ENCODE measurements around the gene CFAP57.

Gene CFAP57

DNA sequence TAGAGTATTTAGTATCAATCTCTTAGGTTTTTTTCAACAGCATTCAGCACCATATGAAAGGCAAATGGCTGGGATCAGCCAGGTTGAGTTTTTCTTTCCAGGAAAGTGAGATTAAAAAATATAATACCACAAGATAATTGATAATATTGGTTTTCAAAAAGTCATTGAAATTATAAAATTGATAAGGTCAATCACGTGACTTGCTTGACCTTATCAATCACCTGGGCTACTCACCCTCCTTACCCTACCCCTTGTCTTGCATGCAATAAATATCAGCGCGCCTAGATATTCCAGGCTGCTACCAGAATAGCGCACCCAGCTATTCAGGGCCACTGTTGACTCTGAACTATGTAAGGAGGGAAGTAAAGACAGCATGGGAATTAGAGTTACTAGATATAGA is 31.5 kb upstream of the CFAP57 start:
- no peaks in the 10 kb centered on the region for H3K27me3 ChIP-seq (ENCODE audit: control insufficient read depth, insufficient read depth, low read length)
- H3K4me1 ChIP-seq (ENCODE audit: control insufficient read depth, insufficient read depth, low read length), result peaks cover 2% of the 10 kb centered on the region; the same call in 1 of the 2 replicates
- no peak overlapping the region for H3K27ac ChIP-seq (ENCODE audit: low read length)
- H3K4me3 ChIP-seq (ENCODE audit: low read length), result no peak overlapping the region
- H3K36me3 ChIP-seq (ENCODE audit: control insufficient read depth, insufficient read depth, low read length), result no peaks in the 10 kb centered on the region; the same call in 1 of the 2 replicates
- WGBS (ENCODE audit: insufficient coverage, insufficient read length), result no CpG with 5 or more reads among the region's 4 CpGs
- no peaks in the 10 kb centered on the region for H3K9me3 ChIP-seq (ENCODE audit: control insufficient read depth, insufficient read depth, low read length)
- DNase-seq (ENCODE audit: low read depth, low spot score), result no peak

DNA sequence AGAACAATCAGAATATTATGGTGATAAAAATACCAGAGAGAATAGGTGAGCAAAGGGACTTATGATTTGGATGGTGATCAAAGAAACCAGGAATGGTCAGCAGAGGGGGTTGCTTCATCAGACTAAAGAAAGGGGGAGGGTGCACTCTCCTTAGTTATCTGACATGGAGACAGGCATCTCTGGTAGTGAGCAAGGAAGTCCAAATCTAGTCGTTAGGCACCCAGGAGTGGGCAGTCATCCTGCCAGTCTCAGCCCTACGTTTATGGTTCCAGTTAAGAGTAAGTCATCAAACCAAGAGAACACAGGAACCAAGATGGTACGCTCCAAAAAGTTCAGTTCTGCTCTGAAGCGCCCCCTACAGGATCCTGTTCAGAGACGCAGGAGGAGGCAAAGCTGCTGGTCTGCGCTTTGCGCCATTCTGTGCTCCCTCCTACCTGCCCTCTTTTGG is 28.7 kb upstream of the CFAP57 start:
- Histone ChIP-seq H3K4me3 (ENCODE audit: low read length) (no peak overlapping the region), H3K27ac (ENCODE audit: low read length) (no peak overlapping the region), H3K4me1 (ENCODE audit: control insufficient read depth, insufficient read depth, low read length) (peaks cover 5% of the 10 kb centered on the region), H3K27me3 (ENCODE audit: control insufficient read depth, insufficient read depth, low read length) (no peaks in the 10 kb centered on the region), H3K36me3 (ENCODE audit: control insufficient read depth, insufficient read depth, low read length) (no peaks in the 10 kb centered on the region), H3K9me3 (ENCODE audit: control insufficient read depth, insufficient read depth, low read length) (no peaks in the 10 kb centered on the region)
- peak; percentile 70 for DNase-seq (ENCODE audit: low read depth, low spot score)
- WGBS (ENCODE audit: insufficient coverage, insufficient read length), result no CpG with 5 or more reads among the region's 7 CpGs

DNA sequence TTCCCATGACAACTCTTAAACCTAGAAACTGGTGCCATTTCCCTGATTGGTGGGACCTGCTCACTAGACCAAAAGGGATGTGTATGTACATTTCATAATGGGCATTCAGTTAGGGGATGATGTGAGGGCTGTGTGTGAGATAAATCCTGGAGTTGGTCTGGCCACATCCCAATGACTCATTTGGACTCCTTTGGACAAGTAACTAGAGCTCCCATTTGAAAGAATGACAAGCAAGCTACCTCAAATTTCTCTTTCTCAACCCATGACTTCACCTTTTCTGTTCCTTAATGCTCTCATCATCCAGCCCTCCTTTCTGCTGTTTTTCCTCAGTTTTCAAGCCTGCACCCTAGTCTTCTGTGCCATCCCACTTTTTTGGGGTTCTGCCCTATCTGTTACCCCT is 27.9 kb upstream of the CFAP57 start:
- no peak overlapping the region for H3K27ac ChIP-seq (ENCODE audit: low read length)
- no peaks in the 10 kb centered on the region for H3K36me3 ChIP-seq (ENCODE audit: control insufficient read depth, insufficient read depth, low read length)
- H3K4me1 ChIP-seq (ENCODE audit: control insufficient read depth, insufficient read depth, low read length), result peaks cover 5% of the 10 kb centered on the region
- H3K4me3 ChIP-seq (ENCODE audit: low read length), result no peak overlapping the region
- DNase-seq (ENCODE audit: low read depth, low spot score), result no peak
- H3K27me3 ChIP-seq (ENCODE audit: control insufficient read depth, insufficient read depth, low read length), result no peaks in the 10 kb centered on the region
- H3K9me3 ChIP-seq (ENCODE audit: control insufficient read depth, insufficient read depth, low read length), result no peaks in the 10 kb centered on the region

DNA sequence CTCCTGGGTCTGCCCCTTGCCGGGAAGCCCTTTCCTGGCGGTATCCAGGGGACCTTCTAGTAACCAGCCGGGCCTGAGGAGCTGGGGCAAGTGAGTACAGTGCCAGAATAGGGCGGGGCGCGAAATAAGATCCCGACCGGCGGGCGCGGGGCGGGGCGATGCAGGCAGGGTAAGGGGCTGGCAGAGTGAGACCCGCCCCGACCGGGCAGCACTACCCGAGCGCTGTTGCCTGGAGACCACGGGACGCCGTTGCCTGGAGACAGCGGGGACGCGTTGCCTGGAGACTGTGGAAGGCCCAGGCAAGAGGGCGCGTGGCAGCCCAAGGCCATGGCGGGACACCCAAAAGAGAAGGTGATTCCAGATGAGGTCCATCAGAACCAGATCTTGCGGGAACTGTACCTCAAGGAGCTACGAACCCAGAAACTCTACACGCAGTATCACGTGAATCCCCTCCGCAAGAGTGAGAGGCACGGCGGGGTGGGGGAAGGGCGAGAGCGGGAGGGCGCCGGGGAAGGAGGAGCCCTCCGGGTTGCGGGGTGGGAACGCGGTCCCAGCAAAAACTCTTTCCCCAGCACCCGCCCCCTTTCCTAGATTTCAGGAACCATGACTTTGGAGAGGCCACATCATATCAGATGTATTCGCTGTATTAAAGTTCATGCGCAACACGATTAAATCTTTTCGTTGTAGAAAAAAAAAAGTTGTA is 24.4 kb upstream of the CFAP57 start:
- DNase-seq (ENCODE audit: low read depth, low spot score), result peak; percentile 91
- no peaks in the 10 kb centered on the region for H3K9me3 ChIP-seq (ENCODE audit: control insufficient read depth, insufficient read depth, low read length)
- peaks cover 5% of the 10 kb centered on the region for H3K4me1 ChIP-seq (ENCODE audit: control insufficient read depth, insufficient read depth, low read length)
- H3K27me3 ChIP-seq (ENCODE audit: control insufficient read depth, insufficient read depth, low read length), result no peaks in the 10 kb centered on the region
- H3K36me3 ChIP-seq (ENCODE audit: control insufficient read depth, insufficient read depth, low read length), result no peaks in the 10 kb centered on the region
- peak overlapping the region; percentile 72; the same call in 1 of the 2 replicates for H3K4me3 ChIP-seq (ENCODE audit: low read length)
- no peak overlapping the region for H3K27ac ChIP-seq (ENCODE audit: low read length)
- WGBS (ENCODE audit: insufficient coverage, insufficient read length), result no CpG with 5 or more reads among the region's 47 CpGs

DNA sequence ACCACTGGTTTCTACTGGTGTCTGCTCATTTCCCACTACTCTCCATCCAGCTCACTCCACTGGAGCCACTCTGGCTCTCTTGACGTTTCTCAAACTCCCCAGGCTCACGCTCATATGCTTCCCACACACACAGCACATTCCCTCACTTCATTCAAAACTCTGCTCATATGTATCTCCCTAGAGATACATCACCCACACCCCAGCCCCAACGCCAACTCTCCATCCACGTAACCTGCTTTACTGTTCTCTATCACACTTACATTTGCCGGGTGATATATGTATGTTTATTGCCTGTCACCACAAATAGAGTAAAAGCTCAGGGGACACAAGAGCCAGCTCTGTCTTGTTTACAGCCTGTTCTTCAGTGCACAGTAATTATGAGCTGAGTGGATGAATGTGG is 22.2 kb upstream of the CFAP57 start:
- Histone ChIP-seq H3K27me3 (ENCODE audit: control insufficient read depth, insufficient read depth, low read length) (no peaks in the 10 kb centered on the region), H3K9me3 (ENCODE audit: control insufficient read depth, insufficient read depth, low read length) (no peaks in the 10 kb centered on the region), H3K4me3 (ENCODE audit: low read length) (no peak overlapping the region), H3K27ac (ENCODE audit: low read length) (no peak overlapping the region), H3K4me1 (ENCODE audit: control insufficient read depth, insufficient read depth, low read length) (peaks cover 3% of the 10 kb centered on the region), H3K36me3 (ENCODE audit: control insufficient read depth, insufficient read depth, low read length) (no peaks in the 10 kb centered on the region)
- no peak for DNase-seq (ENCODE audit: low read depth, low spot score)
- no CpG with 5 or more reads among the region's 5 CpGs for WGBS (ENCODE audit: insufficient coverage, insufficient read length)

DNA sequence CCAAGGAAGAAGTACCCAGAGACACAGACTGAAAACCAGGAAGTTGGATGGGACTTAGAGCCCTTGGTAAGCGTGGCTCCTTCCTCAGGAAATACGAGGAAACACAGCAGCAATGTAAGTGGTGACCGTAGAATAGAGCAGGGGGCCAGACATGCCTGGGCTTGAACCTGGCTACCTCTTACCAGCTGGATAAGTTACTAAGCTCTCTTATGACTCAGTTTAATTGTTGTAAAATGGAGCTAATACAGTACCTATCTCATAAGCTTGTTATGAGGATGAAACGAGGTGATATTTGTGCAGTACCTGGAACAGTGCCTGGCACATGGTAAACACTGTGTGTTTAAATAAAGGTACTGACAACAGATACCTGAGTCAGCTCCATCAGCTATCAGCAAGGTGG is 19.3 kb upstream of the CFAP57 start:
- Histone ChIP-seq H3K9me3 (ENCODE audit: control insufficient read depth, insufficient read depth, low read length) (no peaks in the 10 kb centered on the region), H3K27me3 (ENCODE audit: control insufficient read depth, insufficient read depth, low read length) (no peaks in the 10 kb centered on the region), H3K4me3 (ENCODE audit: low read length) (no peak overlapping the region), H3K4me1 (ENCODE audit: control insufficient read depth, insufficient read depth, low read length) (peaks cover 2% of the 10 kb centered on the region), H3K27ac (ENCODE audit: low read length) (no peak overlapping the region), H3K36me3 (ENCODE audit: control insufficient read depth, insufficient read depth, low read length) (no peaks in the 10 kb centered on the region)
- WGBS (ENCODE audit: insufficient coverage, insufficient read length), result no CpG with 5 or more reads among the region's 4 CpGs
- DNase-seq (ENCODE audit: low read depth, low spot score), result no peak

DNA sequence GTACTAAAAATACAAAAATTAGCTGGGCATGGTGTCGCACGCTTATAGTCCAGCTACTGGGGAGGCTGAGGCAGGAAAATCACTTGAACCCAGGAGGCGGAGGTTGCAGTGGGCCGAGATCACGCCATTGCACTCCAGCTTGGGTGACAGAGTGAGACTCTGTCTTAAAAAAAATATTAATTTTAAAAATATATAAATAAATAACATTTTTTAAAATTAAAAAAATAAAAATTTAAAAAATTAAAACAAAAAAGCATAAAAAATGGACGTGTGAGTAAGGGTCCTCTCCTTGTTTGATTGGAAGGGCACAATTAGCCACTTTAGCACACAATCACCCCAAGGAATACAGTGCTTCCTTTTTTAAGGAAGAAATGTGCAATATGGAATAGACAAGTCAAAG is 18.7 kb upstream of the CFAP57 start:
- no CpG with 5 or more reads among the region's 6 CpGs for WGBS (ENCODE audit: insufficient coverage, insufficient read length)
- no peak overlapping the region for H3K4me3 ChIP-seq (ENCODE audit: low read length)
- no peaks in the 10 kb centered on the region for H3K36me3 ChIP-seq (ENCODE audit: control insufficient read depth, insufficient read depth, low read length)
- no peaks in the 10 kb centered on the region for H3K27me3 ChIP-seq (ENCODE audit: control insufficient read depth, insufficient read depth, low read length)
- no peaks in the 10 kb centered on the region for H3K9me3 ChIP-seq (ENCODE audit: control insufficient read depth, insufficient read depth, low read length)
- no peak overlapping the region for H3K27ac ChIP-seq (ENCODE audit: low read length)
- no peaks in the 10 kb centered on the region; the same call in 1 of the 2 replicates for H3K4me1 ChIP-seq (ENCODE audit: control insufficient read depth, insufficient read depth, low read length)
- no peak for DNase-seq (ENCODE audit: low read depth, low spot score)

DNA sequence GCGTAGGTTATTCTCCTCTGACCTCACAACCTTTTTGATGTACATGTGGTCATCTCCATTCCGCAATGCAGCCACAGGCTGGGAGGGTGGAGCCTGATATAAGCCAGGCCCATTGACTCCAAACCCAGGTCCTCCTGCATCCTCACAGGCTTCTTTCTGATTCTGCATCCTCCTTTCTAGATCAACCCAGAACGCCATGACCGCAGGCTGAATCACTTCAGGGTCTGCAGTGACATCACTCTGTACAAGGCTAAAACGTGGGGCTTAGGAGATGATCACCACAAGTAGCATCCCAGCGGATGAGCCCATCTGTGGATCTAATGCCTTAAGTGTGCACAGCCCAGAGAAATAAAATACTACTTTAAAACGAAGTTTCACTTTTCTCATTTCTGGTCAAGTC is 16.1 kb upstream of the CFAP57 start:
- H3K9me3 ChIP-seq (ENCODE audit: control insufficient read depth, insufficient read depth, low read length), result no peaks in the 10 kb centered on the region
- H3K27me3 ChIP-seq (ENCODE audit: control insufficient read depth, insufficient read depth, low read length), result no peaks in the 10 kb centered on the region
- no peak overlapping the region for H3K27ac ChIP-seq (ENCODE audit: low read length)
- no peaks in the 10 kb centered on the region for H3K36me3 ChIP-seq (ENCODE audit: control insufficient read depth, insufficient read depth, low read length)
- no peak for DNase-seq (ENCODE audit: low read depth, low spot score)
- no peaks in the 10 kb centered on the region for H3K4me1 ChIP-seq (ENCODE audit: control insufficient read depth, insufficient read depth, low read length)
- no CpG with 5 or more reads among the region's 7 CpGs for WGBS (ENCODE audit: insufficient coverage, insufficient read length)
- no peak overlapping the region for H3K4me3 ChIP-seq (ENCODE audit: low read length)

DNA sequence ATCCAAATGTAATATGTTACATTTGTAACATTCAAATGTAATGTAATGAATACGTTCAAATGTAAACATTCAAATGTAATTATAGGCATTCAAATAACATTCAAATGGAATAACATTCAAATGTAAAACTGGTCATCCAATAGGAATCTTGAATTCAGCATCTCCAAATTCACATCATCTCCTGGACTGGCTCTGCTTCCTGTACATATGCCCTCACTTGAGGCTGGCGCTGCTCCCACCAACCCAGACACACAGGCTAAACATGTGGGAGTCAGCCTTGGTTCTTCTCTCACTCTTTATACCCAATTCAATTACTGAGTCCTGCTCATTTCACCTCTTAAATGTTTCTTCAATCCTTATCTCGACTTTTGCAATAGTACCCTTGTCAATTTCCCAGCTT is 7.0 kb upstream of the CFAP57 start:
- no peaks in the 10 kb centered on the region for H3K27me3 ChIP-seq (ENCODE audit: control insufficient read depth, insufficient read depth, low read length)
- no peaks in the 10 kb centered on the region for H3K9me3 ChIP-seq (ENCODE audit: control insufficient read depth, insufficient read depth, low read length)
- peaks cover 26% of the 10 kb centered on the region for H3K36me3 ChIP-seq (ENCODE audit: control insufficient read depth, insufficient read depth, low read length)
- no peak overlapping the region for H3K27ac ChIP-seq (ENCODE audit: low read length)
- no peak overlapping the region for H3K4me3 ChIP-seq (ENCODE audit: low read length)
- WGBS (ENCODE audit: insufficient coverage, insufficient read length), result 100% methylated on average over 1 of the region's 3 CpGs
- H3K4me1 ChIP-seq (ENCODE audit: control insufficient read depth, insufficient read depth, low read length), result no peaks in the 10 kb centered on the region
- DNase-seq (ENCODE audit: low read depth, low spot score), result no peak

DNA sequence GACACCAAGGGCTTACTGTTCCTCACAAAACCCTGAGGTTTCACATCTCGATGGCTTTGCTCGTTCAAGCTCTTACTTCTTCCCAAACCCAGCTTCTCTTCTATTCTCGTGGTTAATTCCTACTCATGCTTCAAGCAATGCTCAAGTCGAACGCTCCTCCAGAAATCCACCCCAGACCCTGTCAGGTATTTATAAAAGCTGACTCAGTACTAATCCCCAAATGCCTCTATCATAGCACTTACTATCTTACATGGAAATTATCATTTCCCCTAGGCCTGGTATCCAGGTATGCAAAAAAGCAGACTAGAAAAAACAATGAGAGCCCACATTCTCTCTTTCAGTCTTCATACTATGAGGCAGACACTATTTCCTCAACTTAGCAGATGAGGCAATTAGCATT is 6.4 kb upstream of the CFAP57 start:
- Histone ChIP-seq H3K36me3 (ENCODE audit: control insufficient read depth, insufficient read depth, low read length) (peaks cover 28% of the 10 kb centered on the region), H3K27ac (ENCODE audit: low read length) (no peak overlapping the region), H3K9me3 (ENCODE audit: control insufficient read depth, insufficient read depth, low read length) (no peaks in the 10 kb centered on the region), H3K27me3 (ENCODE audit: control insufficient read depth, insufficient read depth, low read length) (no peaks in the 10 kb centered on the region), H3K4me3 (ENCODE audit: low read length) (no peak overlapping the region), H3K4me1 (ENCODE audit: control insufficient read depth, insufficient read depth, low read length) (peaks cover 1% of the 10 kb centered on the region; the same call in 1 of the 2 replicates)
- no peak for DNase-seq (ENCODE audit: low read depth, low spot score)
- no CpG with 5 or more reads among the region's 5 CpGs for WGBS (ENCODE audit: insufficient coverage, insufficient read length)

DNA sequence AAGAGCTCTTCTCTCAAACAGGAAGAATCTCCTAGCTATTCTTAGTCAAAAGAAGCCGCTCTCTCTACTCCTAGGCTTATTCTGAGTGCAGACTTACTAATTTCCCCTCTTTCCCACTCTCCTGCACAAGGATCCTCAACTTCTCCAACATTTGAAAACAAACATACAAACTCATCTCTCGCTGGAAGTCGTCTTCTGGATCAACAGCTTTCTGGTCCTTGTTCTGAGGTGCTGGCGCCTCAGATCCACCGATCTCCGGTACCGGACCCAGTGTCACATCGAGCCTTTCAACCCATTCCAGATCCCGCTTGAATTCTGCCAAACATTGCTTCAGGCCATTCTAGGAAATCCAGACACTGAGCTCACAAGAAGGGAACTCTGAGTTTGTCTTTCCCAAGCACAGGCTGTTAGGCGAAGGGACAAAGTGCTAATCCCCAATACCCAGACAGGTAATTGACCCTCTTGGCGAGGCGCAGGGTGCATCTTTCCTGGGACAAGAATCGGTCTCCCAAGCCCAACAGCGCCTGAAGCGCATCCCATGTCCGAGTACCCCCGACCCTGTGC is 736 bp upstream of the CFAP57 start:
- Histone ChIP-seq H3K36me3 (ENCODE audit: control insufficient read depth, insufficient read depth, low read length) (peaks cover 14% of the 10 kb centered on the region), H3K4me1 (ENCODE audit: control insufficient read depth, insufficient read depth, low read length) (peaks cover 1% of the 10 kb centered on the region; the same call in 1 of the 2 replicates), H3K27me3 (ENCODE audit: control insufficient read depth, insufficient read depth, low read length) (no peaks in the 10 kb centered on the region), H3K4me3 (ENCODE audit: low read length) (peak overlapping the region; percentile 89), H3K9me3 (ENCODE audit: control insufficient read depth, insufficient read depth, low read length) (no peaks in the 10 kb centered on the region), H3K27ac (ENCODE audit: low read length) (no peak overlapping the region)
- WGBS (ENCODE audit: insufficient coverage, insufficient read length), result no CpG with 5 or more reads among the region's 17 CpGs
- DNase-seq (ENCODE audit: low read depth, low spot score), result no peak

Data from iPS DF 6.9 (cell line).